Activated CD8-positive, alpha-beta memory T cell treated with anti-CD3 and anti-CD28 coated beads for 36 hours (primary cell): ENCODE results near the gene DHCR24. TPM values are rescaled to one million over a fixed set of nuclear protein-coding genes. Genes with fewer than 3 reads are reported as not detected.

Source experiments
- CTCF ChIA-PET: fragments of 350-600 bp; sonication (Branson Sonifier 250); formaldehyde crosslinking; loops from one replicate; lab custom pipeline; 2021; ENCODE audit warnings: antibody characterized with exemption; lab: Charles Lee
- POLR2A ChIA-PET: fragments of 350-600 bp; sonication (Branson Sonifier 250); formaldehyde crosslinking; loops from one replicate; lab custom pipeline; 2021; ENCODE audit warnings: antibody characterized with exemption; lab: Charles Lee
- total RNA-seq, 2 experiments: library from RNA; stranded (reverse); gene quantifications; one replicate each; pipeline ENCODE4 v1.2.3, GENCODE V29; 2021

DHCR24 gene
- total RNA-seq, 2 experiments from 2014 or later = 89.0 to 89.3 TPM

GRCh38 chr1:54810153-54810942 lies 76.6 kb downstream of the DHCR24 start:
- POLR2A ChIA-PET = no interaction called here

GRCh38 chr1:54809496-54810074 lies 77.4 kb downstream of the DHCR24 start:
- ChIA-PET CTCF (interaction anchor here (0.7 to 1.6 kb wide), 10 partner anchors 8 to 320 kb away, joined by 3 to 9 read pairs (median 4); partner anchors contain the start of gene TTC22), POLR2A (no interaction called here)

More at GRCh38 chr1:54810153-54810942, 76.6 kb downstream of the DHCR24 start:
- CTCF ChIA-PET = interaction anchor here (0.8 to 1.6 kb wide), 10 partner anchors 9 to 321 kb away, joined by 3 to 9 read pairs (median 3); partner anchors contain the start of gene TTC22

- POLR2A ChIA-PET = no interaction called here
- CTCF ChIA-PET = interaction anchor here (1.1 to 1.6 kb wide), 2 partner anchors 16 to 136 kb away, joined by 4 to 8 read pairs; no protein-coding TSS in a partner anchor
These were observed 78.4 kb downstream of the DHCR24 start for GRCh38 chr1:54808443-54809207.

DNA sequence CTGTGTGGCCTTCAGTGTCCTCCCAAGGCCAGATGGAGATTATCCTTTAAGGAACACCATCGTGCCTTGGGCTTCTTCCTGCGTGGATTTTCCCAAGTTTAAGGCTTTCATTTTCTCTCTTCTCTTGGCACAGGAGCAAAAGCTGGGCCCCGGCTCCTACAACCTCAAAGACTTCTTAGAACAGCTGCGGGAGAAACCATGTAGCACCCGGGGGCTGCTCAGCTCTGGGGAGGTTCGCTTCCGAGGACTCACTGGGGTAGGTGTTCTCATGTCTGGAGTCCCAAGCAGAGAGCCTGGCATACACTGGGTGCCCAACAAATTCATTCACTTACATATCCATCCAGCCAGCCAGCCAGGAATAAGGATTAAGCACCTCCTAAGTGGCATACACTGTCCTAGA lies 79.2 kb downstream of the DHCR24 start:
- ChIA-PET POLR2A (interaction anchor here (0.6 kb wide), 1 partner anchor 8 kb away, joined by 3 read pairs; no protein-coding TSS in a partner anchor), CTCF (interaction anchor here (1.4 to 1.7 kb wide), 2 partner anchors 12 to 91 kb away, joined by 3 to 4 read pairs; no protein-coding TSS in a partner anchor)

GRCh38 chr1:54806931-54807611 lies 79.9 kb downstream of the DHCR24 start:
- ChIA-PET CTCF (interaction anchor here (0.9 to 1.7 kb wide), 4 partner anchors 12 to 92 kb away, joined by 3 to 4 read pairs (median 4); no protein-coding TSS in a partner anchor), POLR2A (interaction anchor here (0.6 kb wide), 1 partner anchor 8 kb away, joined by 3 read pairs; no protein-coding TSS in a partner anchor)

- POLR2A ChIA-PET = no interaction called here
- CTCF ChIA-PET = interaction anchor here (1.2 to 1.6 kb wide), 2 partner anchors 14 to 132 kb away, joined by 4 read pairs; no protein-coding TSS in a partner anchor
These were observed 81.0 kb downstream of the DHCR24 start for GRCh38 chr1:54805981-54806381.

GRCh38 chr1:54805466-54805865 lies 81.5 kb downstream of the DHCR24 start:
- POLR2A ChIA-PET = interaction anchor here (0.6 kb wide), 1 partner anchor 317 kb away, joined by 3 read pairs; no protein-coding TSS in a partner anchor
- CTCF ChIA-PET = interaction anchor here (1.0 to 1.6 kb wide), 2 partner anchors 16 to 132 kb away, joined by 3 to 4 read pairs; no protein-coding TSS in a partner anchor

DNA sequence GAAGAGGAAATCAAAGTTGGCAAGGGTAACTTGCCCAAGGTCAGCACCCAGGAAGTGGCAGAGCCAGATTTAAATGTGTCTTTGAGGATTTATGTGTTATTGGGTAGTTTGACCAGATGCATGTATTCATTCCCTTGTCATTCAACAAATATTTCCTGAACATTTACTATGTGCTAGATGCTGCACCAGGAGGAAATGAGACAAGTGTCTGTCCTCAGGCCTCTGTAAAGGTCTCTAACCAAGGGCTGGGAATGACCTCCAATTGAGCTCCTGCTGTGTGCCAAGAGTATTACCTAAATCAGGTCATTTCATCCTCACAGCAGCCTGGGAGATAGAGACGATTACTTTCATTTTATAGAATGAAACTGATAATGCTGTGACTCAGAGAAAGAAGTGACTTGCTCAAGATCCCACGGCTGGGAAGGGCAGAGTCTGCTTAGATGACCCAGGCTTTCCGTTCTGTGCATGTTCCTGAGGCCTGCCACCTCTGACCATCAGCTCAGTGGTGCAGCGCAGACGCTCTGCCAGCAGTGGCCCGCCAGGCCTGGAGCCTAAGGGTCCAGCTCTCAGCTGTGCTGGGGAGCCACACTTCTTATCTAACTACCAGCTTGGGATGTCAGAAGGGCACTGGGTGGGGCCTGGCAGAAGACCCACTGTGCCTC lies 82.4 kb downstream of the DHCR24 start:
- ChIA-PET CTCF (interaction anchor here (1.0 to 1.6 kb wide), 2 partner anchors 15 to 131 kb away, joined by 3 to 4 read pairs; no protein-coding TSS in a partner anchor), POLR2A (no interaction called here)

DNA sequence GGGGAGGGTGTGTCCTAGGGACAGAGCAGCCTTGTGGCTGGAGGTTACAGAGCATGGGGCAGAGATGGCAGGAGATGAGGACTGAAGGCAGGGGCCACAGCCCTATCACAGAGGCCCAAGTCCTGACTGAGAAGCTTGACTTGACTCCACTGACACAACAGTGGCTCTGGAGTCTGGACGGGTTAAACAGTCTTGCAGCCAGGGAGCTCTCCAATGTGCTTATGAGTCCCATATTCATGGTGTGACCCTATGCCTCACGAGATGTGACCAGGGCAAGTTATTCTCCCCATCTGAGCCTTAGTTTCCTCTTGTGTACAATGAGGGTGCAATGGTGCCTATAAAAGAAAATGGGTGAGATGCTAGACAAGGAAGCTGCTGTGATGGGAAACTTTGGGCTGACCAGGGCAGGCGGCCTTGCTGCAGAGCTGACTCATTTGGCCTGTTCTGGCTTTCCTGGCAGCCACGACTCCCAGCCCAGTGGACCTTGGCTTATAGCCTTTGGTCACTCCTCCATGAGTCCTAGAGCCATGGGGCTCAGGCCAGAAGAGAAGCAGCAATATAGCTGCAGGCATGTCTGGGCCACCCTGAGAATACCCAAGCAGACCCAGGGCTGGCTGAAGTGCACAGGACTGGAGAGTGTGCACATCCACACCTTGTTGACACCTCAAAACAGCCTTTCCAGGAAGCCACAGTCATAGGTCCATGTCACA lies 83.1 kb downstream of the DHCR24 start:
- POLR2A ChIA-PET = no interaction called here

DNA sequence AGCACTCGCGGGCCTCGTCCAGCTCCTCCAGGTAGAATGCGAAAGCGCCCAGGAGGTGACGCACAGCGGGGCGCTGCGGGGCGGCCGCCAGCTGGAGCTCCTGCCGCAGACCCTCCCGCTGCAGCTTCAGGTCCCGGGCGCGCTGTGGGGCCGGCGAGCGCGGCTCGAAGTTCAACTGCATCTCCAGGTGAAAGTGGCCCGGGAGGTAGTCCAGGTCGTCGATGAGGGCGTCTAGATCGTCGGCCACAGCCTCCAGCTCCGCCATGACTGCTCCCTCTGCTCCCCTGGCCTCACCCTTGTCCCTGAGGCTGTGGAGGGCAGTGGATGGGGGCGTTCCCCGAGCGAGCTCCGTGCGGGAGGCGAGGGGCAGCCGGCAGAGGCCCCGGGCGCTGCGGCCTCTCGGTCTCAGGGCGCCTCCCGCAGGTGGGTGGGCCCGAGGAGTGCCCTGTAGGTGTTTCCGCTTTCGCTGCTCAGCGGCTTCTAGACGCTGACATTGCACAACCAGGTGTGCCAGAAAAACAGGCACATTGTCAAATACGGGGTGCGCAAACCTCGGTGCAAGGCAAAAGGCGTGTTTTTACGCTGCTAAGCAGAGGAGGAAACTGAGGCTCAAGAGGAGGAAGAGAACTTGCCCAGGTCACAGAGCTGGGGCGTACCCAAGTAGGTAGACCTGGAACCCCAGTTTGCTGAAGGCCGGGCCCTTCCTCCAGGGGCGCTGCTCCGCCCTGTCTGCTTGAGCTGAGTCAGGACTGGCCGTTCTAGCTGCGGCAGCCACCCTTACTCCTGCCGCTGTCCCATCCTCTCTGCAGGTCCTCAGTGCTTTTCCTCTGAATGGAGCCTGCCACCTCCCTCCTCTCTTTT lies 85.9 kb downstream of the DHCR24 start, which contains the start of gene TTC22:
Gene TTC22 (minus strand): TSS at position 425 of the 861 bp plus-strand sequence. CDS start 160 bp downstream, at position 265.
- POLR2A ChIA-PET = interaction anchor here (0.7 to 2.9 kb wide), 3 partner anchors 85 to 303 kb away, joined by 3 to 15 read pairs (median 6); partner anchors contain the start of gene TTC4
- CTCF ChIA-PET = interaction anchor here (0.5 to 2.8 kb wide), 12 partner anchors 9 to 752 kb away, joined by 3 to 17 read pairs (median 5); partner anchors contain the start of gene TTC4

More for the DNA sequence above, 83.1 kb downstream of the DHCR24 start:
- CTCF ChIA-PET = no interaction called here

DNA sequence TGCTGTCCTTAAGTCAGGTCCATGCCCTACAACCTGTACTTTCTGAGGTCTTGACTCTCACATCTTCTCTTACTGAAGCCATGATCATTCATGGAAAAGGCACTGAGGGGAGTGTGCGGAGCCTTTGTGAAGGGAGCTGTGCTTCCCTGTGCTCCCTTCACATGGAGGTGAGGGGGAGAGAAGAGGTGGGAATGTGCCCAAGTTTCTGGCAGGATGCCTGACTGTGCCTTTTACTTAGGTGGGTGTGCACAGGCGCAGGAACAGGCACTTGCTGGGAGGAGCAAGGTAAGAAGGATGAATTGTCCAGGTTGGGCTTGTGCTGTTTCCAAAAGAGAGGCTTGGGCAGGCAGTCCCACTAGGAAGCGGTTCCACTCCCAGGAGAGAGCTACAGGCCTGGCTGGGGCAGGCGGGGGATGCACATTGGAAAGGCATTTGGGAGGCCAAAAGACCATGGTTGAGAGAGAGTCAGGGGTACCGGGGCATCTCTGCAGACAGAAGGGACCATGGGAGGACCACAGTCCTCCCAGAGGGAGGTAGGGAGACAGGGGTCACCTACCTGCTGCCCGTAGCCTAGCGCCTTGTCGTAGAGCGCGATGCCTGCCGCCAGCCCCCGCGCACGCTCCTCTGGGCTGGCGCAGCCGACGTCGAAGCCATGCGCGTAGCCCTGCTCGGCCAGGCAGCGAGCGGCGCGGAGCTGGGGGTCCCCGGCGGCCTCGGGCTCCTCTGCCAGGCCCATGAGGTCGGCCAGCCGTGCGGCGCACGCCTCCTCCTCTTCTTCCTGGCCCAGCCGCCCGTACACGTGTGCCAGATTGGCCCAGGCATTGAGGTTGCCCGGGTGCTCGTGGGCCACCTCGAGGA lies 86.7 kb downstream of the DHCR24 start:
- ChIA-PET CTCF (interaction anchor here (0.8 to 2.8 kb wide), 8 partner anchors 8 to 752 kb away, joined by 3 to 17 read pairs (median 6); partner anchors contain the start of gene TTC4), POLR2A (interaction anchor here (0.7 to 2.9 kb wide), 2 partner anchors 84 to 303 kb away, joined by 3 to 15 read pairs; partner anchors contain the start of gene TTC4)
